HG02610 (cell line): ENCODE measurements around the gene SYTL3.
A peak's percentile ranks its signal among the peaks of the same experiment; 100 is the strongest.
"Not testable (repeated sequence)": the region's sequence is repeated elsewhere in the genome, so short reads cannot be mapped to it uniquely, and the experiment has no call there.

Experiments used
- ATAC-seq: cut with Tn5 transposase; IDR thresholded peaks from one replicate; pipeline ENCODE4 v1.9.1; 2021; ENCODE audit warnings: mild to moderate bottlenecking, moderate library complexity; ENCODE audit not compliant: unreplicated experiment

Gene SYTL3

DNA sequence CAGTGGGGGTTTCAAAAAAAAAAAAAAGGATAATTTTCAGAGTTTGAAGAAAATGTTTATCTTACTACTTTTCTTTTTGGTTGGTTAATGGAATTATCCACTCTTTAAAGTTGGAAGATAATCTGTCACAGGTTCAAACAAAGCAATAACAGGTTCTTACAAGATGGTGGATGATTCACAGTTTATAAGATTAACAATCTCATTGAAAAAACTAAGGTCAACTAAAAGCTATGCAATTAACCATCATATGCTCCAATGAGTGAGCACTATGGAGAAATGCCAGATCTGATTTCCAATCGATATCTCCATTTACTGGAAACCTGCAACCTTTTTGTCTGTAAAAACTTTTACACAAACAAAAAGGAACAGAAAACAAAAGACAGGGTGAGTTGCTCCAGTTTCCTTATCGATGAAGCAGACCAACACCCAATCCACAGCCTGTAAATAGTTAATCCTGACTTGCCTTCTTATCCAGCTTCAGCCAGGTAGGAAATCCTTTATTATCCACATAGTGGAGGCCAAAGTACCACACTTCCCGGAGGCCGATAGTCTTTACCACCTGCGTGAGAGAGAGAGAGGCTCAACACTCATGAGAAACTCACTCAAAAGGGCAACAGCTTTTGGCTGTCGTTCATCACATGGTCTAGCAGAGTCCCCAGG is 136.9 kb downstream of the SYTL3 start:
- ATAC-seq = no peak

DNA sequence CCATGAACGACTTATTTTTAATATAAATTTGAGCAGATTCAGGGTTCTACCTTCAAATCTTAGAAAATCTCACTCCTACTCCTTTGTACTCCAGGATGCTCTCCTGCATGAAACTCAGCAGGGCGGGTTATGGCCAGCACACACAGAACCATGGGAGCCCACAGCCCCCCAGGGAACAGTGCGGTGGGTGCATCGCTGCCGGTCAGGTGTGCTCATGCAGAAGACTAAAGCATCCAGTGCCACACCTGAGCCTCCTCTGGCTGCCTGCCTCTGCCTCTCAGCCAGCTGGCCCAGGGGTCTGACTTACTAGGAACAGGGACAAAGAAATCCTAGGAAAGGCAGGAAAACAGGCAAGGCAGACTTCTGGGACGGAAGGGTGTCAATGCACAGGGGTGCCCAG is 137.5 kb downstream of the SYTL3 start:
- ATAC-seq = no peak

DNA sequence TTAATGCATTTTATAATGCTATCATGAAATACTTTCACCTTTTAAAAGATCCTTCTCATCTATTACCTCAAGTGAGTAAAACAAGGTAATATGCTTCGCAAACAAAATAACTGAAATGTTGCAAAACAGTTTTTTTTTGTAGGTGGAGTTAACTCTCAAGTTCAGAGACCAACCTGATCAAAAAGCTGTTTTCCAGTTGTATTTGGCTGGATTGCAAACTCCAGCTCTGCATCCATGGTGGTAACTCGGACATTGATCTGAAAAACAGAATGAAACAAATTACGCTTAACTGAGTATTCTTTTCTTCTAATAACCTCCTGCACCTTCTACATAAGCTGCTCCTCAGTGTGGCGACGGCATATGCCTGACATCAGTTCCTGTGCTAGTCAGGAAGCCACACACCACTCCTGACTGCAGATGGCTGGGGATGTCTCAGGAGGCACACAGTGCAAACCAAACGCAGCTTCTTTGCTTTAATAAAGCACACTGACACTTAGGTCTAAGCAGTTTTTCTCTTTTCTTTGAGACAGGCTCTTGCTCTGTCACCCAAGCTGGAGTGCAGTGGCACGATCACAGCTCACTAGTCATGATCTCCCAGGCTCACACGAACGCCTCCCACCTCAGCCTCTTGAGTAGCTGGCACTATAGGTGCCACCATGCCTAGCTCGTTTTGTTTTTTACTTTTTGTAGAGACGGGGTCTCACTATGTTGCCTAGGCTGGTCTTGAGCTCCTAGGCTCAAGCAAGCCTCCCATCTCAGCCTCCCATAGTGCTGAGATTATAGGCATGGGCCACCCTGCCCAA is 139.5 kb downstream of the SYTL3 start:
- ATAC-seq = peak; percentile 65

DNA sequence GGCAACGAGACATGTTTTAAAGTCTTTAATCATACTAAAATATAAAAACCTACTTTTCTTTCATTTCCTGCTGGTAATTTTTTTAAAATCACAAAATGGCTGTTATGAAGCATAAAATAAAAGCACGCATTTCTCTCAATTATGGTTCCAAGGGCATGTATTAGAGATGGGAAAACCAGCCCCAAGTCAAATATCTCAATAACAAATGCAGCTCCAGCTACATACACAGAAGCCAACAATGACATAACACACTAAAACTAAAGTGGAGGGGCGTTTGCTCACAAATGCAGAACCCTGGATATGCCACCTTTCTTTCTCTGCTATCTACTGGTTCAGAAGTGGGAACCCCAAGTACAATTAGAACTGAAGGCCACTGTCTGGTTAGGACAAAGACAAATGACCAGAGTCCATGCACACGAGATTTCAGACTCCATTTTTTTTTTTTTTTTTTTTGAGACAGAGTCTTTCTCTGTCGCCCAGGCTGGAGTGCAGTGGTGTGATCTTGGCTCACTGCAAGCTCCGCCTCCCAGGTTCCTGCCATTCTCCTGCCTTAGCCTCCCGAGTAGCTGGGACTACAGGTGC is 141.5 kb downstream of the SYTL3 start:
- no peak for ATAC-seq

DNA sequence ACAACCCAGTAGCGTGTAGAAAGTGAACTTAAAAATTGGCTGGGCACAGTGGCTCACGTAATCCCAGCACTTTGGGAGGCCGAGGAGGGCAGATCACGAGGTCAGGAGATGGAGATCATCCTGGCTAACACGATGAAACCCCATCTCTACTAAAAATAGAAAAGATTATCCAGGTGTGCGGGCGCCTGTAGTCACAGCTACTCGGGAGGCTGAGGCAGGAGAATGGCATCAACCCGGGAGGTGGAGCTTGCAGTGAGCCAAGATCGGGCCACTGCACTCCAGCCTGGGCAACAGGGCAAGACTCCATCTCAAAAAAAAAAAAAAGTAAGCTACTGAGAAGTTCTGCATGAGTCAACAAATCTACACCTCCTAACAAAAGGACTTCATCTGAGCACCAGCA is 142.7 kb downstream of the SYTL3 start:
- not testable (repeated sequence) for ATAC-seq

DNA sequence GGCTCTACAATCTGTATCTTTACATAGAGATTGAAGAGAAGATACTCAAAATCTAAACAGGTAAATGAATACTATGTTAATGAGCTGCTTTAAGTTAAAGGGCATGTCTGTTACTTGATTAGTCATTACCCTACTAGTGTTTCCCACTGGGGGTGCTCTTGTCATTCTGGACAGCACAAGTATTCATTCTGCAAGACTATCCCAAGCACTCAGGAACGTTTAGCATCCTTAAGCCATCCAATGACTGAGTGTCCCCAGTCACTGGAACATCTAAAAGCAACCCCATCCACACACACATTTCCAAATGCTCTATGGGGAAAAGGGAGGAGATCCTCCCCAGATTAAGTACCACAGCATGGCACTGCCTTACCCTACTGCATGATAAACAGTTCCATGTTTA is 143.6 kb downstream of the SYTL3 start:
- ATAC-seq = peak; percentile 74

DNA sequence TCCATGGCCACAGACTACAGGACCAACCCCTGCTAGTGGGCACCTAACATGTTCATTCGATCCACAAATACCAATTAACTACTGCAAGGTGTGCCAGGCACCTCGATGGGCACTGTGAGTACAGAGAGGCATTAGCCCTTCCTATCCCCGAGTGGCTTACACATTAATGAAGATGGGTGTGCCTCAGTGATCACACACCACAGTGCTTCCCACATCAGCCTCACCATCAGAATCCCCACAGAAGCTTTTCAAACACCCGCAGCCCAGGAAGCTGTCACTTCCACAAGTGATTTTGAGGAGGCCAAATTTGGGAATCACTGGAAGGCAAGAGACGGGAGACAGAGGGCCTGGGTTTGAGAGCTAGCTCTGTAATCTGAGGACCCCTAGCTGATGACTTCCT is 145.7 kb downstream of the SYTL3 start:
- ATAC-seq = no peak

DNA sequence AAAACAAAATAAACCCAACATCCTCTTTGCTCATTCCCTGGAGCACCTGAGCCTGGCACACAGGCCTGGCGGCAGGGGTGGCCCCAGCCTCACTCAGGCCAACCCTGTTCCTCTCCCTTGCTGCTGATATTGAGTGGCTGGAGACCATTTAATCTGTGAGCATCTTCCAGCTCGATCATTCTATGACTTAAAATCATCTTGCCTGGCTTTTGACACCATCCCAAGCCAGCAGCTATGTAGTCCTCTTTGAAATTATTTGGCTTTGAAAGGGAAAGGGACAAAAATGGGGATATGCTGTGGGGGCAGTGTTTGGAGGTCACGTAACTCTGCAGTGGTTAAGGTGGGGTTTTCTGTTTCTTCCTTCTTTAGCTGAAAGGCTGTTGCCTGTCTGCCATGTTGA is 146.5 kb downstream of the SYTL3 start:
- ATAC-seq = no peak

DNA sequence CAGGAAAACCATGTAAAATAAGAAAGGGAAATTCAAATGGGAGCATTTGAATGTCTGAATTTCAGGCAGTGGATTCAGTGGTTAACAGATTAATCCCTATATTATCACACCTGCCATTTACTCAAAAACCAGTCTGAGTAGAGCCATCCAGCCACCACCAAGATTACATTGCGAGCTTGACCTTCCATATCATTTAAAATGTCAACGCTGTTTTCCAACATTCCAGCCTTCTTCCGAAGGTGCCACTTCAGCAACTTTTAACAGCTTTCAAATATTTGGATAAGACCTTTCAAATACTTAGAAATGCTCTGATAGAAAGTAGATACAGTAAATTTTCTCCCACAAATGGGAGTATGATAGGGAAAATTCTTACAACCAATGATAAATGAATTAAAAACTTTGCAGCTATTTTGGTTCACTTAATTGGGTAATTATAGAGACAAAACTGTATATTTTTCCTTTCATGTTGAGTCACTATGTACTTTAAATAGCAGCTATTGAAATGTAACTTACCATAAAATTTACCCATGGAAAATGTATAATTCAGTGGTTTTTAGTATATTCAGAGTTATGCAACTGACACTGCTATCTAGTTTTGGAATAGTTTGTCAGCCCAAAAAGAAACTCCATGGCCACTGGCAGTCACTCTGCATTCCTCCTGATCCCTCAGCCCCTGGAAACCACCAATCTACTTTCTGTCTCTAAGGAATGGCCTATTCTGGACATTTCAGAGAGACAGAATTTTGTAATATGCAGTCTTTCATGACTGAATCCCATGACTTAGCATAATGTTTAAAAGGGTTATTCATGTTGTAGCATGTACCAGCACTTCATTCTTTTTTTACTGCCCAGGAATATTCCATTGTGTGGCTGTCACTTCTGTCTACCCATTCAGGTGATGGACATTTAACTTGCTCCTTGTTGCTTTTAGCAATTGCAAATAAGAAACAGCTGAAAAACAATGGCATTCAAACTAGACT is 147.8 kb downstream of the SYTL3 start:
- no peak for ATAC-seq

DNA sequence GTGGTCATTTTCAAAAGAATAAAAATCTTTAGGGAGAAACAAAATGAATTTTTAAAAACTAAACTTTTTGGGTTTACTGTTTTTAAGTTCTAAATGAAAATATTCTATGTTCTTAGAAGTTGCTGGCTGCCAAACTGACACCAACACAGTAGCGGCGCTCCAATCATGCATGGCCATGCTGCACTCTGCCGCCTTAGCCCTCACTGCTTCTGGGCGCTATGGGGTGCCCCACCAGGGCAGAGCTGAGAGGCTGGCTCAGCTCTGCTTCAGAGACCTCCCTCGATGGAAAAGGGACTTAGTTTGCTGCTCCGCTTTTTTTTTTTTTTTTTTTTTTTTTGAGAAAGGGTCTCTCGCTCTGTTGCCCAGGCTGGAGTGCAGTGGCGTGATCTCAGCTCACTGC is 148.5 kb downstream of the SYTL3 start:
- ATAC-seq = no peak

DNA sequence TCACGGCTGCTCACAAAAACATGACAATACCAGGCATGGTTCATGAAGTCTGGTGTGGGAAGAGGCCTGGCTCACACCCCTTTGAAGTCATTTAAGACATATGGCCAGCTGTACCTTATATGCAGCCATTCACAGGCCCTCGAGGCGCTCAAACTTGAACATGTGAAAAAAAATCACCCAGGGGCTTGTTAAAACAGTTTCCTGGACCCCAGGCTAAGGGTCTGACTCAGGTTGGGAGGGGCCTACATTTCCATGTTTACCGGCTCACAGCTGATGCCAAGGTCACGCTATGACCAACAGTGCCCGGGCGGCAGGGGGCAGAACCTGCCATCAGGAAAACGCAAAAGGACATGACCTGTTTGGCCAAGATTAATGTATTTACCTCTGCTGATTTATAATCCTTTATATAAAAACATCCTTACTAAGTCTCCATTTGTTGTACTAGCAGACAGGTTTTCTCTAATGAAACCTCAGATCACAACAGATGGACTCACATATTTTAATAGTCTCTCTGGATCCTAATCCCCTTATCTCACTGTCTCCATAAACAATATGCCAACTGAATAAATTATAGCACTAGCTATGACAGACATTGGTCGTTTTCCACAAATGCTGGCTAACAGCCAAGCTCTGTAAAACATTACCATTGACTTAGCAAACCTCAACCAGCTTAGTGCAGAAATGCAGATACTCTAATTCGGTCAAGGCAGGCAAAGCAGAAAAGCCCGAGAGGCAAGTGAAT is 149.4 kb downstream of the SYTL3 start:
- no peak for ATAC-seq

DNA sequence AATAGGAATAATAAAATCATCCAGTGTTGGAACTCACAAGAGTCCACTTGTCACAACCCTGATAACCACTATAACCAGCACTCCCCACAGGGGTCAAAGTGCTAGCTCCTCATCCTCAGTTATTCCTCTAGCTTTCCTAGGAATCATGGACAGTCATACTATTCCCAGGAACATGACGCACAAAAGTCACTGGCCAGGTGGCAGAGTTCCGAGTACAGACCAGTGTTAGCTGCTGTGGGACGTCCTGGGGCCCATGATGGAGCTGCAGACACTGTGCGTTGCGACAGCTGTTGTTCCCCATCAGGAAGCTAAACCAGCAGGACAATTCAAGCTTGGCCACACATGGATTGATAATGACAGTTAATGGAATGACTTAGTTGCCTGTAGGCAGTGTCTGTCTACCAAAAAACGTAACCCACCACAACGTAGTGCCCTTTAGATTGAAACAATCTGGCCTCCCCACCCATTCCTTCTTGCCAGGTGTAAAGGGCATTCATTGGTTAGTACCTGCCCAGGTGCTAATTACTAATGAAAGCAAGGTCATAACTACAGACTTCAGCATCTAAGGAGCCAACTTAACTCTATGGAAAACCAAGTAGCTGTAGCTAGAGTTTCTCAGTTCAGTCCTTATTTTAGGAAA is 151.9 kb downstream of the SYTL3 start:
- no peak for ATAC-seq

DNA sequence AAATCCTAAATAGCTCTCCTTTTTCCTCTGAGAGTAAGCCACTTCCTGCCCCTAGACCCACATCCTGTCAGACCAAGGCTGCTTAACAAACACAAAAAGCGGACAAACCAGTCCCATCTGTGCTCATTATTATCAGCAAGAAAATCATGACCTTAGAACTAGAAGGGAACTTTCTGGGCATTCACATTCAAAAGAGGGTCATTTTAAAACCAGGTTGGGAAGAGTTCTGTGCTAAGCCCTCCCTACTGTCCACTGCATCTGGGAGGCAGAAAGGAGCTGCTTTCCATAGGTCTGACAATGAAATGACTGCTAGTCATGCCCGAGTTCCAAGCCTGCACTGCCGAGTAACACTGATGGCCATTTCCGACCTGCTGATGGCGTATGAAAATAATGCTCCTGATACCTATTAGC is 153.9 kb downstream of the SYTL3 start:
- peak; percentile 74 for ATAC-seq

DNA sequence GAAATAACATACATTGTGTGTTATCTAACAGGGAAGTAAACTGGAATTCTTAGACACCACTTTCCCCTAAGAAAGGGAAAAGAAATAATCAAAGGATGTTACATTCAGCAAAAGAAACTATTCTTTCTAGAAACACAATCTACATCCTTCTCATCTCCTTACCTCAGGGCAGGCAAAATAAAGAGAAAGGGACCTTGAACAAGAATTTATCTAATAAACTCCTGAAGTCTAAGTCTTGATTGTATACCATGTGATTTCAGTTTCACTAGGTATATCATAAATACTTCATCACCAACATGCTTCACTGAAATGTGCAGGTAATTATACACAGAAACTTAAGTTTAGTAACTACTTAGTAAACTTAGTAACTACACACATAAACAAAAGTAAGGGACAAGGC is 154.4 kb downstream of the SYTL3 start:
- no peak for ATAC-seq

DNA sequence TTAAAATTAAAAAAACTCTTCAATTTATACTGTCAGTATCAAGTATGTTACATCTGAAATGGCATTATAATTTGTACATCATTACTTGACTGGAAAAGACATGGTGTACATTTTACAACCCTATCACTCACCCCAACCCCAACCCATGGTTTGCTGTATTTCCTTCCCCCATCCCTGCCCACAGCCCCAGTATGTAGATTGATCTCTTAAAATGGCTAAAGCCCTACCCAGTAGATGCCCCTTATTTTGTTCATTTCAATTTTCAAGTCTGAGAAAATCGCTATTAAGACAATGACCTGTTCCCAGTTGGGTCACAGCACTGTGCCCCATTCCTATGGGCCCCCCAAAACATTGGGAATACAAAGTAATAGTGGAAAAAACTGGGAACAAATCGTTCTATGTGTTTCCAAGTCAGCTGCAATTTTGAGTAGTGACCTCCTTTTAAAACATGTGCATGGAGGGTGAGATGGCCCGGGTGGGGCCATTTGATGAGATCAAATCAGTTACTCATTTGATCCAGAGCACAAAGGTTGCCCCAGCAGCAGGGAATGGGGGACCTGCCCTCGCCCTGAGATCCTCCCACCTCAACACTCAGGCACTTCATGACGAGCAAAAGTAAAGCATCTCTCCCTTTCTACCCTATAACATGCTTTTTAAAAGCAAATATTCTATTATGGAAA is 156.0 kb downstream of the SYTL3 start:
- ATAC-seq = no peak

DNA sequence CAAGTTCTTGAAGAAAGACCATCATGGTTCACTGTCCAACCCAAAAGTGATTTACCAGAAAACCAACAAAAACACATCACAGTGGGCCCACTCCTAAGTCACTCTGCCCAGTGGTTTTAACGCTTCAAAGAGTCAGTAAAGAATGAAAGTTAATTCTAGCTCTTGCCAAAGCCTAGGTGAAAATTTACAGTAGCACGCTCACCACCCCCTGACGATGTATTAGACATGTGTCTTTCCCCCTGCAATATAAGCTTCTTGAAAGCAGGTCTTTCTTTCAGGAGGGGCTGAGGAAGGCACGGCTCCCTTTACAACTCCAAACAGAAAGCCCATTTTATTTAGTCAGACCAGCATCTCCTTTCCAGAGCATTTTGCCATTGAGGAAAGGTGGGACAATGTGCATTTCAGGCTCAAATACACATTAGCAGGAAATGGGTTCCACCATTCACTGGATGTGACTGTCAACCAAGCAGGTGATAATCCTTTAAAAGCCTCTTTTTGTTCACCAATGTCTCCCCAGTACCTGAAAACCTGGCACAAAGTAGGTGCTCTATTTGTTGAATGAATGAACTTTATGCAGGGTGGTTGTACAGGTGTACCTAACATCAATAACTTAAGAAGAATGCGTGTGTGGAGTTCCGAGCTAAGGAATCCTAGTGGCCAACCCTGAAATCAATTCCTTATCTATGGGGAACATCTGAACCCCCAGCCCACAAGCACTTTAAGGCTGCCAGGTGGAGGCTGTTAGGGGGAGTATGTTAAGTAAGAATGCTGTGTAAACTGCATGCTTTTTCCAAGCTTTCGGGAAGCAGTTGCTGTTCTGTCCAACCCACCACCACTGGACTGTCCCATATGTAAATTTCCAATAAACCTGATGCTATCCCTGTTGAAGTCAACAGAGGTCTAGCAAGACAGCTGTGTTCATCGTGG is 157.9 kb downstream of the SYTL3 start:
- no peak for ATAC-seq

DNA sequence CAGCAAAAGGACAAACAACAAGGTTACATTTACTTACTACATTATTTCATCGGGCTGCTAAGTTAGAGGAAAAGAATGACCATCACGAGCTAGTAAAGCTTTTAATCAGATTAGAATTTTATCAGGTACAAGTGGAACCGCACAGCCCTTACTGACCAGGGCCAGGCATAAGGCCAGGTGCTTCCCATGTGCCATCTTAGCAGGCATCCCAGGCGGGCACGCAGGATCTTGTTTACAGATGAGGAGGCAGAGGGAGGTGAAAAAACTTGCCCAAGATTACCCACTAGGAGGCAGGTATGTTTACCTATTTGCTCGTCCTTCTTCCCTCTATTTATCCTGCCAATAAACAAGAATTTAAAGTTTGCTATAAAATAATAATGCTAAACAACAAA is 158.6 kb downstream of the SYTL3 start:
- ATAC-seq = no peak

DNA sequence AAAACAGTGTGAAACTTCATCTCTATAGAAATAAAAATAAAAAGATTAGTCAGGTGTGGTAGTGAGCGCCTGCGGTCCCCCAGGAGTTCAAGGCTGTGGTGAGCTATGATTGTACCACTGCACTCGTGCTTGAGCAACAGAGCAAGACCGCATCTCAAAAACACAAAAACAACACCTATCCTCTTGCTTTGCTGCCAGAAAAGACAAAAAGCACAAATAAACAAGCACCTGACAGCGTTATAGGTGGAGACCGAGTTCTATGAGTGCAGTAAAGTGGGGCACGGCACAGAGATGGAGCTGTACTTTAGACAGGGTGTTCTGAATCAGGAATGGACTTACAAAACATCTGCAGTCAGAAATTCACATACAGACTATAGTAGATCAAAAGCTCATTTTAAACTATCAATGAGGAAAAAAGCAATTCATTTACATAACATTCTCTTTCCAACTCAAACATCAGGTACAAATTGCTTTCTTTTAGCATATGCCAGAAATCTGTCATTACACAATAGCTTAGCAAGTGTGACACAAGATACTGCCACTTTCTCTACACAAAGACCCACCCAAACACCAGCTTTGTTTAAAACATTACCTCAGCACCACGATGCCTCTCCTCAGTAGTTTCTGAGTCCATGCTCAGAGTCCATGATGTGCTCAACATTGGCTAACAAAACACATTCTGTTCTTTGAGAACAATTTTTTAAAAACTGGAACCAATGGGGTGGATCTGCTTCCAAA is 159.3 kb downstream of the SYTL3 start:
- peak; percentile 85 for ATAC-seq
